ENCODE measurements around the gene MAN2A1.

MAN2A1 gene

GRCh38 chr5:109792613-109793012 lies 102.9 kb downstream of the MAN2A1 start:
- DNase-seq (ENCODE audit: low read depth): no peak
- H3K4me3 ChIP-seq (ENCODE audit: low read depth, low read length): no peak overlapping the region
- TF ChIP-seq CTCF (IDR thresholded peaks at IDR 0.05; ENCODE audit: control insufficient read depth, extremely low read depth, insufficient read depth): no peak

- no peak for DNase-seq (ENCODE audit: low read depth)
- TF ChIP-seq CTCF (IDR thresholded peaks at IDR 0.05; ENCODE audit: control insufficient read depth, extremely low read depth, insufficient read depth): no peak
- H3K4me3 ChIP-seq (ENCODE audit: low read depth, low read length): no peak overlapping the region
Measured at GRCh38 chr5:109803854-109804253, 114.1 kb downstream of the MAN2A1 start.

DNA sequence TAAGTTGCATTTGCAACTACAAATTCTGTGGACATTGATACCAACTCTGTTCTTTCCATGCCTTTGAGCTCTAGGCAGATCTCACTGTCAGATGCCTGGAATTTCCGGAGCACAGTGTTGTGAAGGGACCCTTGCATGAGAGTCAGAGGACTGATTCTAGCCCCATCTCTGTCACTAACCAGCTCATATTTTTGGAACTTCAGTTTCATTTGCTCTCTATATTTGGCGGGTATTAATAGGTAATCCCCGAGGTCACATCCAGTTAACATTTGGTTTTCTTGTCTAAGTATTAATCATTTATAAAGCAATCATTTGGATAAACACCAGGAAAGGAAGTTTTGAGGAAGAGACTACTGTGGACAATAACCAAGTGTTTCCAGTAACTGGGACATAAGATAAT lies 115.7 kb downstream of the MAN2A1 start:
- H3K4me3 ChIP-seq (ENCODE audit: low read depth, low read length): no peak overlapping the region
- TF ChIP-seq CTCF (IDR thresholded peaks at IDR 0.05; ENCODE audit: control insufficient read depth, extremely low read depth, insufficient read depth): no peak
- no peak for DNase-seq (ENCODE audit: low read depth)

GRCh38 chr5:109805883-109806282 lies 116.2 kb downstream of the MAN2A1 start:
- TF ChIP-seq CTCF (IDR thresholded peaks at IDR 0.05; ENCODE audit: control insufficient read depth, extremely low read depth, insufficient read depth): no peak
- H3K4me3 ChIP-seq (ENCODE audit: low read depth, low read length): no peak overlapping the region
- no peak for DNase-seq (ENCODE audit: low read depth)

DNA sequence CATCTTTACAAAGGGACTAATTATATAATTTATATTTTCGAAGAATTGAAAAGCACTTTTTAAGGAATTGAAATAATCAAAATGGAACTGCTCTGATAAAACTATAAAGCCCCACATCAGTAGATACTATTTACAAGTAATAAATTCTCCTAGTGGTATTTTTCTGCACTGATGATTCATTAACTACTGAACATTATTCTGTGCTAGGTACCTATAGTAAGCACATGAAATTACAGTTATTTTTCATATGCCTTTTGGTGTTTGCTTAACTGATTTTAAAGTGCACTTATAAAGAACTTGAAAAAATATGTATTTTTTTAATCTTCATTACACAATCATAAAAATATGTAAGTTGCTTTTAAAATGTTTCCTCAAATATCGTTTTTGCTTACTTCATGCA lies 123.0 kb downstream of the MAN2A1 start:
- DNase-seq (ENCODE audit: low read depth): no peak
- H3K4me3 ChIP-seq (ENCODE audit: low read depth, low read length): no peak overlapping the region
- TF ChIP-seq CTCF (IDR thresholded peaks at IDR 0.05; ENCODE audit: control insufficient read depth, extremely low read depth, insufficient read depth): no peak

DNA sequence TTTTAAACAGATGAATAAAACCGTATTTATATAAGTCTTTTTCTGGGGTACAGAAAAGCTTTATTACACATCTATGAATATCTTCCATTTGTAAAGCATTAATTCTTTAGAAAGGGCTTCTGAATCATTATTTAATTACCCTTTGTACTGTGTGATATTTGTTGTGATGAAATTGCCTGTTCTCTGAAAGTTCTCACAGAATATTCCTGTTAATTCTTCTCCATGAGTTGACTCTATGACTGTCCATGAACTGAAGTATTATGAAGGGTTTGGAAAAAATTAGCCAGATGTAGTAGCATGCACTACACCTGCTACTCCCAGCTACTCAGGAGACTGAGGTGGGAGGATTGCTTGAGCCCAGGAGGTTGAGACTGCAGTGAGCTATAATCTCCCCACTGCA lies 127.0 kb downstream of the MAN2A1 start:
- no peak for DNase-seq (ENCODE audit: low read depth)
- no peak overlapping the region for H3K4me3 ChIP-seq (ENCODE audit: low read depth, low read length)
- no peak for TF ChIP-seq CTCF (IDR thresholded peaks at IDR 0.05; ENCODE audit: control insufficient read depth, extremely low read depth, insufficient read depth)

GRCh38 chr5:109819878-109820277 lies 130.2 kb downstream of the MAN2A1 start:
- no peak overlapping the region for H3K4me3 ChIP-seq (ENCODE audit: low read depth, low read length)
- no peak for TF ChIP-seq CTCF (IDR thresholded peaks at IDR 0.05; ENCODE audit: control insufficient read depth, extremely low read depth, insufficient read depth)
- no peak for DNase-seq (ENCODE audit: low read depth)

All from LNCaP clone FGC (cell line).